GM21447 (cell line): Measurements from ENCODE around the gene RPP25.
"Not testable (repeated sequence)": the region's sequence is repeated elsewhere in the genome, so short reads cannot be mapped to it uniquely, and the experiment has no call there.

Experiments used
- ATAC-seq: cut with Tn5 transposase; IDR thresholded peaks from one replicate; pipeline ENCODE4 v1.9.1; 2021; ENCODE audit not compliant: unreplicated experiment

The RPP25 gene

DNA sequence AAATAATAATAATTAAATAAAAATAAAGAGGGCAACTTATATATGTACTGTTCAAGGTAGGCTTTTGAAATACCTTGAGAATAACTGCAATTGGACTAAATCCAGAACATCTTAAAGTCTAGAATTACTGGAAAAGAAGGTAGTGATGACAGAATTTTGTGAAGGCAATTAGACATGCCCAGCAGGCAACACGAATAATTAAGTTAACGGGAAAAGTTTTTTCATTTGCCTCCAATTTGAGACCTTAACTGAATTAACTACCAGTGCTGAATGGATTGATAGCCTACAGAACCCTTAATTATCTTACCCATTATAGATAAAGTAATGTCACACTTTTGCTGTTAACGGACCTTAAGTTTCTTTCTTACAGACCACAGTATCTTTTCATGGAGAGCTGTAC lies 32.0 kb downstream of the RPP25 start:
- no peak for ATAC-seq

DNA sequence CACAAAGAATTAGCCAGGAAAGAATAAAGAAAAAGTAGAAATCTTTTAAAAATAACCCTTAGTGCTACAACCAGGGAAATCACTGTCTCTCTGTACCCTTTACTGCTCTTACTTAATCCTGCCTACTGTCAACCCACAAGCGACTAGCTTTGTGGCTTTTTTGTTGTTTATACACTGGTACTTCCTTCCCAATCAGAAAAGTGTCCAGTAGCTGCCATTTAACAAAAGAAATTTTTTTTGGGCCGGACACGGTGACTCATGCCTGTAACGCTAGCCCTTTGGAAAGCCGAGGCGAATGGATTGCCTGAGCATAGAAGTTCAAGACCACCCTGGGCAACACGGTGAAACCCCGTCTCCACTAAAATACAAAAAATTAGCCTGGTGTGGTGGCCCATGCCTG lies 36.1 kb downstream of the RPP25 start:
- no peak for ATAC-seq

DNA sequence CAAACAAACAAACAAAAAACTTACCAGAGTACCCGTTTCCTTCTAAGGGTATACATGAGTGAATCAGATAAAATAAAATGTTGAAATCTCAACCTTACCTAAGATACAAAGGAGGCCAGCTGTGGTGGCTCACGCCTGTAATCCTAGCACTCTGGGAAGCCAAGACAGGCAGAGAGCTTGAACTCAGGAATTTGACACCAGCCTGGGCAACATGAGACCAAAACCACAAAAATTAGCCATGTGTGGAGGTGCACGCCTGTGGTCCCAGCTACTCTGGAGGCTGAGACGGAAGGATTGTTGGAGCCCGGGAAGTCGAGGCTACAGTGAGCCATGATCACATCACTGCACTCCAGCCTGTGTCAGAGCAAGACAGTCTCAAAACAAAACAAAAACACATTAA lies 38.9 kb downstream of the RPP25 start:
- ATAC-seq, result no peak

DNA sequence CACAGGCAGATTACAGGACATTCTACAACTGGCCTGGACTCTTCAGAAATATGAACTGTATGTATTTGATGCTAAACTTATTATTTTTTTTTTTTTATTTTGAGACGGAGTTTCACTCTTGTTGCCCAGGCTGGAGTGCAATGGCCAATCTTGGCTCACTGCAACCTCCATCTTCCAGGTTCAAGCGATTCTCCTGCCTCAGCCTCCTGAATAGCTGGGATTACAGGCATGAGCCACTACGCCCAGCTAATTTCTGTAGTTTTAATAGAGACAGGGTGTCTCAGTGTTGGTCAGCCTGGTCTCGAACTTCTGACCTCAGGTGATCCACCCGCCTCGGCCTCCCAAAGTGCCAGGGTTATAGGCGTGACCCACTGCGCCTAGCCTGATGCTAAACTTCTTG lies 42.8 kb downstream of the RPP25 start:
- ATAC-seq, result not testable (repeated sequence)

DNA sequence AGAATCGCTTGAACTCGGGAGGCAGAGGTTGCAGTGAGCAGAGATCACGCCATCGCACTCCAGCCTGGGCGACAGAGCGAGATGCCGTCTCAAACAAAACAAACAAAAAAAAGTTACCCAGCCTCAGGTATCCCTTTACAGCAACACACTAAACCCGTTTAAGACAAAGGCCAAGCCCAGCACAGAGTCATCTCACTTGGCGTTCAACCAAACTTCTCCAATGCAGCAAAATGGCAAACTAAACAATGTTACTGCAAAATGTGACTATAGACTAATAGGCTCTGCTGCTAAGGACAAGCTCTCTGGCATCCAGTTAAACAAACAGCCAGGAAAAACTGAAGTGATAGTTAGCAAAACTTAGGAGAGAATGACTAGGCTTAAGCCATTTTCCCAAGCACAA lies 43.5 kb downstream of the RPP25 start:
- no peak for ATAC-seq

GRCh38 chr15:74908635-74909034 lies 47.9 kb downstream of the RPP25 start:
- no peak for ATAC-seq

GRCh38 chr15:74907163-74907870 lies 49.3 kb downstream of the RPP25 start:
- ATAC-seq, result no peak

DNA sequence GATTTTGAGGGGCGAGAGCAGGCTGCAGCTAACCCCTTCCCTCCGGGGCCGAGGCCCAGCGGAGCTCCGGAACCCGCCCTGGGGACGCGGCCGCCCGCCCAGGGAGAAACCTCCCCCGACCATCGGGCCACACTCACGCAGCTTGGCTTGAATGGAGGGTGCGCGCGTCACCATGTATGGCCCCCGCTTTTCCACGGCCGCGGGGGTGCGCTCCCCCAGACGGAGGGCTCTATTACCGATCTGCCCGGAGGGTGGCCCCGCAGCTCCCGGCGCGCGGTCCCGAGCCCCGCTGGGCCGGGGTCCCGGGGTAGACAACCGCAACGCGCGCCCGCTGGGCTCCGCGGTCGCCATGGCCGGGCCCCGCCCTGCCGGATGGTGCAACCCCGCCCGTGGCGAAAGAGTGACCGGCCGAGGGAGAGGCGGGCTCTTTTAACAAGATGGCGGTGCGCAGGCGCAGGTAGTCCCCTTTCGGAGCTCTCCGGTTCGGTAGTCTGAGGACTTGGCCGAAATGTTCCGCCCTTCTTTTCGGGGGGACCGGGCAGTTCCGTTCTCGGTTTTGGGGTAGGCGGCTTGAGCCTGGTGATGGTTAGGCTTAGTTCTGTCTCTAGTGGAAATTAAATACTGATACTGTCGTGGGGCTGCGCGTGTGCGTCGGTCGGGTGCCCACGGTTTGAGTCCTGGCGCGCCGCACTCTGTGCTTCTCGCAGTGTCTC lies 50.0 kb downstream of the RPP25 start, which contains the start of gene FAM219B:
FAM219B (minus strand) TSS at position 402 of the 713 bp plus-strand sequence; CDS start at position 351, 51 bp downstream.
- peak; percentile 80 for ATAC-seq

GRCh38 chr15:74906067-74906449 lies 50.5 kb downstream of the RPP25 start:
- ATAC-seq, result peak; percentile 17
